GM23248 (cell line): ENCODE measurements around the gene HELZ2. TPM values are rescaled to one million over a fixed set of nuclear protein-coding genes. Genes with fewer than 3 reads are reported as not detected.

Source experiments
- DNase-seq: peaks from one replicate; pipeline ENCODE4 v3.0.0-alpha.2; 2015
- H2AFZ ChIP-seq: fragments of 200-600 bp; sonication (generic); 2 replicates; pipeline ENCODE4 v1.6.1; 2016; ENCODE audit warnings: antibody characterized with exemption
- H3F3A ChIP-seq: fragments of 200-600 bp; sonication (generic); 2 replicates; pipeline ENCODE4 v1.6.1; 2016; ENCODE audit warnings: mild to moderate bottlenecking, antibody characterized with exemption, mixed run types; ENCODE audit not compliant: insufficient read depth
- H3K27ac ChIP-seq: fragments of 200-600 bp; sonication (generic); 2 replicates; pipeline ENCODE4 v1.5.1; 2016; ENCODE audit warnings: mild to moderate bottlenecking
- H3K27me3 ChIP-seq: fragments of 200-600 bp; sonication (generic); replicated peaks from 2 replicates; pipeline ENCODE4 v1.6.1; 2016; ENCODE audit warnings: mild to moderate bottlenecking; ENCODE audit not compliant: insufficient read depth
- H3K36me3 ChIP-seq: fragments of 200-600 bp; sonication (generic); 2 replicates; pipeline ENCODE4 v1.6.1; 2016; ENCODE audit warnings: low read depth, mild to moderate bottlenecking
- H3K4me1 ChIP-seq: fragments of 200-600 bp; sonication (generic); 2 replicates; pipeline ENCODE4 v1.6.1; 2016; ENCODE audit warnings: mild to moderate bottlenecking; ENCODE audit not compliant: insufficient read depth
- H3K4me2 ChIP-seq: fragments of 200-600 bp; sonication (generic); one replicate; pipeline ENCODE4 v1.6.1; 2016; ENCODE audit warnings: mild to moderate bottlenecking; ENCODE audit not compliant: unreplicated experiment
- H3K4me3 ChIP-seq: fragments of 200-600 bp; sonication (generic); 2 replicates; pipeline ENCODE4 v1.5.1; 2016; ENCODE audit warnings: mild to moderate bottlenecking
- H3K79me2 ChIP-seq: fragments of 200-600 bp; sonication (generic); 2 replicates; pipeline ENCODE4 v1.6.1; 2016; ENCODE audit warnings: mild to moderate bottlenecking; ENCODE audit not compliant: insufficient read depth
- H3K9ac ChIP-seq: fragments of 200-600 bp; sonication (generic); 2 replicates; pipeline ENCODE4 v1.6.1; 2016; ENCODE audit warnings: mild to moderate bottlenecking
- H3K9me2 ChIP-seq: fragments of 200-600 bp; sonication (generic); 2 replicates; pipeline ENCODE4 v1.6.1; 2016; ENCODE audit warnings: mixed run types, mild to moderate bottlenecking, moderate library complexity; ENCODE audit not compliant: insufficient read depth
- H3K9me3 ChIP-seq: fragments of 200-600 bp; sonication (generic); one replicate; pipeline ENCODE4 v1.6.1; 2017; ENCODE audit warnings: low read depth
- H4K20me1 ChIP-seq: fragments of 200-600 bp; sonication (generic); 2 replicates; pipeline ENCODE4 v1.6.0; 2016; ENCODE audit not compliant: insufficient read depth
- EZH2 ChIP-seq: fragments of 200-600 bp; sonication (generic); IDR thresholded peaks from 2 replicates; pipeline ENCODE4 v1.6.1; 2018; ENCODE audit warnings: antibody characterized with exemption, mild to moderate bottlenecking; ENCODE audit not compliant: insufficient read depth, poor library complexity, severe bottlenecking
- EZH2phosphoT487 ChIP-seq: fragments of 200-600 bp; sonication (generic); IDR thresholded peaks from 2 replicates; pipeline ENCODE4 v1.6.1; 2018; ENCODE audit warnings: antibody characterized with exemption, moderate library complexity, mild to moderate bottlenecking, low read depth; ENCODE audit not compliant: insufficient read depth
- WGBS, 2 experiments: methylation state at CpG; one replicate each; pipeline ENCODE4 v1.1.6; 2015 to 2017; ENCODE audit warnings: low lambda C conversion rate in 2 of 2, low coverage in 1 of 2; ENCODE audit errors: missing lambda C conversion rate in 2 of 2; 5-methylcytosine and 5-hydroxymethylcytosine counted together
- in situ Hi-C: fragments of 300-500 bp; cut with MboI; formaldehyde crosslinking; loops from 2 replicates; pipeline ENCODE4 v1.15.0; 2020
- polyA plus RNA-seq: library from polyadenylated mRNA; unstranded; fragments of >200 nt; fragmentation: Nextera tagmentation; extraction: Ambion mirVana; gene quantifications from 2 replicates; pipeline ENCODE4 v1.2.1, GENCODE V29; 2016
- total RNA-seq: library from RNA; depleted of rRNA; stranded (reverse); fragments of >200 nt; shearing (Covaris generic); gene quantifications from 2 replicates; pipeline ENCODE4 v1.2.3, GENCODE V29; 2014; rRNA removed

HELZ2 gene
- total and polyA plus RNA-seq, 2 experiments from 2014 or later = 3.0 to 17.5 TPM

GRCh38 chr20:63527184-63527583 lies 46.9 kb downstream of the HELZ2 start:
- no peak for TF ChIP-seq EZH2phosphoT487

GRCh38 chr20:63525971-63526370 lies 48.1 kb downstream of the HELZ2 start:
- peaks cover 4% of the 10 kb centered on the region; the same call in 1 of the 2 replicates for H4K20me1 ChIP-seq
- H3K36me3 ChIP-seq = 0 out of 2 replicates have a peak, but pooled peaks cover 4% of the 10 kb centered on the region
- no peak for DNase-seq
- in situ Hi-C loops = no loop called here
- H3K4me1 ChIP-seq = 0 out of 2 replicates have a peak, but pooled peaks cover 2% of the 10 kb centered on the region
- H3K9me2 ChIP-seq = no peaks in the 10 kb centered on the region
- H3K27me3 ChIP-seq = no peaks in the 10 kb centered on the region
- H3K27ac ChIP-seq = no peak overlapping the region
- H3K4me3 ChIP-seq = no peak overlapping the region
- TF ChIP-seq EZH2phosphoT487 = no peak
- TF ChIP-seq EZH2 = no peak
- no peaks in the 10 kb centered on the region for H3K9me3 ChIP-seq
- H3F3A ChIP-seq = peaks cover 45% of the 10 kb centered on the region
- WGBS, 2 experiments = 50 to 51% methylated on average over 2 of the region's 2 CpGs
- H3K79me2 ChIP-seq = peaks cover 7% of the 10 kb centered on the region
- no peak overlapping the region for H3K9ac ChIP-seq
- H2AFZ ChIP-seq = no peak overlapping the region
- H3K4me2 ChIP-seq = no peak overlapping the region

More at GRCh38 chr20:63527184-63527583, 46.9 kb downstream of the HELZ2 start:
- H2AFZ ChIP-seq = no peak overlapping the region
- no peak overlapping the region for H3K27ac ChIP-seq
- no peak overlapping the region for H3K9ac ChIP-seq
- no peaks in the 10 kb centered on the region for H3K9me2 ChIP-seq
- H3K79me2 ChIP-seq = no peaks in the 10 kb centered on the region
- H3F3A ChIP-seq = peaks cover 45% of the 10 kb centered on the region
- H3K36me3 ChIP-seq = 0 out of 2 replicates have a peak, but pooled peaks cover 4% of the 10 kb centered on the region
- no peak overlapping the region for H3K4me2 ChIP-seq
- WGBS, 2 experiments = 66 to 69% methylated on average over 9 of the region's 9 CpGs
- no peaks in the 10 kb centered on the region for H3K4me1 ChIP-seq
- no peak overlapping the region for H3K4me3 ChIP-seq
- no peak for DNase-seq
- no peaks in the 10 kb centered on the region for H3K27me3 ChIP-seq
- H4K20me1 ChIP-seq = peaks cover under 1% of the 10 kb centered on the region; the same call in 1 of the 2 replicates
- in situ Hi-C loops = no loop called here
- no peaks in the 10 kb centered on the region for H3K9me3 ChIP-seq

DNA sequence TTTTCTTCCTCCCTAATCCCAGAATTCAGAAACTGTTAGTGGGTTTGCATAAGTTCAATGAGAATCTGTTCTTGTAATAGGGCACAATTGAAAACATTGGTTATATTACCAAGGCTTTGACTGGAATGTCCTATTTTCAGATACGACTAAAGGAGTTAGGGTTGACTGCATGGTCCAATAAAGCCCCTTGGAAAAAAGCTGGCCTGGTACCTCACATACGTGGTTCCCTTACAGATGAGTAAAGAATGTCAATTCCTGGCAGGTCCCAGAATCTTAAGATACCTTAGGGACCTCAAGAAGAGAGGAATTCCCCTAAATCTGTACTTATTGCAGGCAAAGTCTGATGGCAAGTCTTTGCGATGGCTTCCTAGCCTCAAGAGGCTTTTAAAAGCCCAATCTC lies 48.9 kb downstream of the HELZ2 start:
- Histone ChIP-seq H4K20me1 (peaks cover 4% of the 10 kb centered on the region; the same call in 1 of the 2 replicates), H3K27me3 (no peaks in the 10 kb centered on the region), H3K79me2 (peaks cover 8% of the 10 kb centered on the region), H3K4me3 (no peak overlapping the region), H3F3A (peaks cover 45% of the 10 kb centered on the region), H3K4me1 (0 out of 2 replicates have a peak, but pooled peaks cover 2% of the 10 kb centered on the region), H2AFZ (no peak overlapping the region), H3K27ac (no peak overlapping the region), H3K4me2 (no peak overlapping the region), H3K9me2 (no peaks in the 10 kb centered on the region), H3K9me3 (no peaks in the 10 kb centered on the region), H3K9ac (no peak overlapping the region), H3K36me3 (0 out of 2 replicates have a peak, but pooled peaks cover 4% of the 10 kb centered on the region)
- TF ChIP-seq EZH2phosphoT487 (no peak), EZH2 (no peak)
- no peak for DNase-seq
- WGBS, 2 experiments = 53 to 54% methylated on average over 3 of the region's 3 CpGs
- in situ Hi-C loops = no loop called here

Other genes with a start within 250 kb of the HELZ2 start
- not detected in 2 replicates for gene CHRNA4, start 212.9 kb downstream of the HELZ2 start, total RNA-seq
- not detected in 2 replicates for gene CHRNA4, start 212.9 kb downstream of the HELZ2 start, polyA plus RNA-seq
- not detected in 2 replicates for gene KCNQ2, start 101.6 kb downstream of the HELZ2 start, total RNA-seq
- 0.38 TPM in 1 of 2 replicates, not detected in the other for gene KCNQ2, start 101.6 kb downstream of the HELZ2 start, polyA plus RNA-seq
- gene EEF1A2, start 75.2 kb downstream of the HELZ2 start, total RNA-seq = 0.43 TPM in 1 of 2 replicates, not detected in the other
- not detected in 2 replicates for gene EEF1A2, start 75.2 kb downstream of the HELZ2 start, polyA plus RNA-seq
- gene PPDPF, start 53.5 kb downstream of the HELZ2 start, total RNA-seq = 132 and 236 TPM in 2 replicates
- 170 and 171 TPM in 2 replicates for gene PPDPF, start 53.5 kb downstream of the HELZ2 start, polyA plus RNA-seq
- 0.13 TPM in 1 of 2 replicates, not detected in the other for gene PTK6, start 36.9 kb downstream of the HELZ2 start, total RNA-seq
- gene PTK6, start 36.9 kb downstream of the HELZ2 start, polyA plus RNA-seq = 0.06 TPM in 1 of 2 replicates, not detected in the other
- not detected in 2 replicates for gene SRMS, start 26.5 kb downstream of the HELZ2 start, total RNA-seq
- not detected in 2 replicates for gene SRMS, start 26.5 kb downstream of the HELZ2 start, polyA plus RNA-seq
- gene FNDC11, start 20.1 kb downstream of the HELZ2 start, total RNA-seq = 0.65 TPM in 1 of 2 replicates, not detected in the other
- gene FNDC11, start 20.1 kb downstream of the HELZ2 start, polyA plus RNA-seq = 0.15 and 0.37 TPM in 2 replicates
- 13.6 and 15.4 TPM in 2 replicates for gene GMEB2, start 52.9 kb upstream of the HELZ2 start, total RNA-seq
- gene GMEB2, start 52.9 kb upstream of the HELZ2 start, polyA plus RNA-seq = 7.7 and 7.8 TPM in 2 replicates
- 26.8 and 37.6 TPM in 2 replicates for gene STMN3, start 79.2 kb upstream of the HELZ2 start, total RNA-seq
- 18.5 and 18.6 TPM in 2 replicates for gene STMN3, start 79.2 kb upstream of the HELZ2 start, polyA plus RNA-seq
- gene RTEL1, start 84.1 kb upstream of the HELZ2 start, total RNA-seq = 15.6 and 30.7 TPM in 2 replicates
- gene RTEL1, start 84.1 kb upstream of the HELZ2 start, polyA plus RNA-seq = 8.5 and 8.6 TPM in 2 replicates
- gene TNFRSF6B, start 122.4 kb upstream of the HELZ2 start, total RNA-seq = 36.9 and 39.9 TPM in 2 replicates
- gene TNFRSF6B, start 122.4 kb upstream of the HELZ2 start, polyA plus RNA-seq = 17.4 and 17.5 TPM in 2 replicates
- gene ARFRP1, start 133.7 kb upstream of the HELZ2 start, total RNA-seq = 61.4 and 65.9 TPM in 2 replicates
- 57.6 and 60.8 TPM in 2 replicates for gene ARFRP1, start 133.7 kb upstream of the HELZ2 start, polyA plus RNA-seq
- gene ZGPAT, start 133.8 kb upstream of the HELZ2 start, total RNA-seq = 26.2 and 28.5 TPM in 2 replicates
- 19.9 and 22.7 TPM in 2 replicates for gene ZGPAT, start 133.8 kb upstream of the HELZ2 start, polyA plus RNA-seq
- 14.1 and 32.0 TPM in 2 replicates for gene LIME1, start 162.4 kb upstream of the HELZ2 start, total RNA-seq
- gene LIME1, start 162.4 kb upstream of the HELZ2 start, polyA plus RNA-seq = 2.4 and 3.7 TPM in 2 replicates
- gene SLC2A4RG, start 165.5 kb upstream of the HELZ2 start, total RNA-seq = 63.9 and 64.9 TPM in 2 replicates
- 21.3 and 22.7 TPM in 2 replicates for gene SLC2A4RG, start 165.5 kb upstream of the HELZ2 start, polyA plus RNA-seq